GM21717 (cell line): ENCODE data around the gene GCHFR.

ENCODE experiments used
- ATAC-seq: cut with Tn5 transposase; IDR thresholded peaks from one replicate; pipeline ENCODE4 v1.9.1; 2021; ENCODE audit warnings: mild to moderate bottlenecking, moderate library complexity; ENCODE audit not compliant: unreplicated experiment

The GCHFR gene

DNA sequence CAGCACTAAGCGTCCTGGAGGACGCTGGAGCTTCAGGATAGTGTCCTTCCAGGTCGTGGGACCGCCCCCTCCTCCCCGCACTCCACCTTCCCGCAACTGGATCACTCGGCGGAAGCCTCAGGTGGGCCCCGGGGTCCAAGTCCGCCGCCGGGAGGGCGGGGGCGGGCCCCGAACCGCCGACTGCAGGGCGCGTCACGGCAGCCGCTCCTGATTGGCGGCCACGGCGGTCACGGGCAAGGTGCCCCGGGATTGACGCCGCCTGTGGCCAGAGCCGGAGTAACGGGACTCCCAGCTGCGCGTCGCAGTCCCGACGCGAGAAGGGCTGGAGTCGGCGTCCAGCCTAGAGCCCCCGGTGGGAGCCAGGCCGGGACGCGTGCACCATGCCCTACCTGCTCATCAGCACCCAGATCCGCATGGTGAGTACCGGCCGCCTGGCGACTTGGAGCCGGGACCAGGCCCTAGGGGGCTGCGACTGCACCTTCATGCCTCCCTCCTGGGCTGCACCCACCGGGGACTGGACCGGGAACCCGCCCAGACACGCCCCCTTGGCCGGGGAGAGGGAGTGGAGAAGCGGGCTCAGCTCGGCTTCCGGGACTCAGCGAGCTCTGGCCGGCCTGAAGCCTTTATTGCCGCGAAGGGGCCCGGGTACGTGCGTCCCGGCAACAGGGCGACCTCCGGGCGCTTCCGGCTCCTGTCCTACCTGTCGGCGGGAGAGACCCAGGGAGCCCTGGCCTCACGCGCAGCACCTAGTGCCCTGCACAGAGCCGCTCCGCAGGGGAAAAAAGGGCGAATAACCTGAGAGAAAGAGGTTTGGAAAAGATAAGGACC lies at the start of gene GCHFR:
TSS of gene GCHFR (plus strand) at position 268 of the 828 bp plus-strand sequence. CDS start at position 381, 113 bp downstream.
- peak; percentile 47 for ATAC-seq

GRCh38 chr15:40714144-40714543 lies 49.7 kb upstream of the GCHFR start:
- no peak for ATAC-seq

- no peak for ATAC-seq
These were observed 47.7 kb upstream of the GCHFR start for GRCh38 chr15:40716165-40716564.

DNA sequence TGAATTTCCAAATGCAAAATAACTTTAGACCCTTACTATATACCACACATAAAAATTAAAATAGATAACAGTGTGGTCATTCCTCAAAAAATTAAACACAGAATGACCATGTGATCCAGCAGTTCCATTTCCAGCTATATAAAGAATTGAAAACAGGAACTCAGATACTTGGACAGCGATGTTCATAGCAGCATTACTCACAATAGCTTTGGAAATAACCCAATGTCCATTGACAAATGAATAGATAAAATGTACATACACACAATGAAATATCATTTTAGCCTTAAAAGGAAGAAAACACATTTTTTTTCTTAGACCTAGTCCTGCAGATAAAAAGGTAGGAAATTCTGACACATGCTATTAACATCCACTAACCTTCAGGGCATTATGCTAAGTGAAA lies 42.2 kb upstream of the GCHFR start:
- ATAC-seq: no peak

- ATAC-seq: no peak
These were observed 41.5 kb upstream of the GCHFR start for GRCh38 chr15:40722354-40722753.

DNA sequence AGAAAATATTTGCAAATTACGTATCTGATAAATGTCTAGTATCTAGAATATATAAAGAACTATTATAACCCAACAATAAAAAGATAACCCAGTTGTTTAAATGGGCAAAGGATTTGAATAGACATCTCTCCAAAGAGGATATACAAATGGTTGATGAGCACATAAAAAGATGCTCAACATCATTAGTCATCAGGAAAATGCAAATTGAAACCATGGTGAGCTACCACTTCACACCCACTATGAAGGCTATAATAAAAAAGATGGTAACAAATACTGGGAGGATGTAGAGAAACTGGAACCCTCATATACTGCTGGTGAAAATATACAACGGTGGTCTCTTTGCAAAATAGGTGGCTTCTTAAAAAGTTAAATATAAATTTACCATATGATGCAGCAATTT lies 40.9 kb upstream of the GCHFR start:
- no peak for ATAC-seq

DNA sequence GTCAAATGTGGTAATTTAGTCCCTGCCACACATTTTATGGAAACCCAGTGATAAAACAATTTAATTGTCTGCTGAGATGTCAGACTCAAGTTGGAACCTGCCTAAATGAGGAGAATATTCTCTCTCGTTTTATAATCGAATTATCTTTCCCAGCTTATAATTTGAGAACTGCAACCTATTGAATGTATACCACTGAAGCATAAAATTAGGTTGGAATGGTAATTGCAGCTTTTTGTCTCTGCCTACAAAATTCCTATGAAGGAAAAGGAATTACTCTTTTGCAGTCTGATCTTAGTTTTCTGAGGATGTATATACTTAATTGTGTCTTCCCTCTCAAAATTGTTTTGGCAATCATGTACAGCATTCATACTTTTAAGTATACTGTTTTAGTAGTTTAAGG lies 39.9 kb upstream of the GCHFR start:
- no peak for ATAC-seq

DNA sequence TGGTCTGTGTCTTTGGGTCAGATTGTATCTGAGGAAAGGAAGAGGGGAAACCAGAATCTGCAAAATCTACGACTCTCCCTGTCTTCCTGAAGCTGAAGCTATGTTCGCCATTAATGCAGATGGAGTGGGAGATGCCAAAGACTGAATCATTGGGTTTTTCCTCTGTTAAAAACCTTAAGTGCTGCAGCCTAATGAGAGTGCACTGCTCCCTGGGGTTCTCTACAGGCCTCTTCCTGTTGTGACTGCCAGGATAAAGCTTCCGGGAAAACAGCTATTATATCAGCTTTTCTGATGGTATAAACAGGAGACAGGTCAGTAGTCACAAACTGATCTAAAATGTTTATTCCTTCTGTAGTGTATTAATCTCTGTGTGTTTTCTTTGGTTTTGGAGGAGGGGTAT lies 32.8 kb upstream of the GCHFR start:
- no peak for ATAC-seq

- ATAC-seq: no peak
These were observed 27.3 kb upstream of the GCHFR start for GRCh38 chr15:40736575-40736974.

GRCh38 chr15:40737048-40737447 lies 26.8 kb upstream of the GCHFR start:
- no peak for ATAC-seq

- no peak for ATAC-seq
These were observed 24.8 kb upstream of the GCHFR start for GRCh38 chr15:40739047-40739446.

DNA sequence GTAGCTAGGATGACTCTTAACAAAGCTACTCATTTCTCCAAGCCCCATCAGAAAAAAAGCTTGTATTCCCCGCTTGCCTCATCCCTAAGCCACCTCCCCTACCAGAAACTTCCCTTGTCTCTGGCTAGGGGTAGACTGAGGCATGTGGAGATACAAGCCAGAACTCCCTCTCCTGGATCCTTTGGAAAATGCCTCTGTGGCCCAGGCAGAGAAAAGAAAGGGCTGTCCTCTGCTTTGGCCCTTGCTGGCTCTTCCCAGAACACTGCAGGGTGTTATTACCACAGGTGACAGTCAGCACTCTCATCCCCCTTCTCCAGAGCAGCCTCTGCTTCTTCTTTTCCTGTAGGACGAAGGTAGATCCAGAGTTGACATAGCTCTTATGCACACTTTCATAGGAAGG lies 24.0 kb upstream of the GCHFR start:
- no peak for ATAC-seq

DNA sequence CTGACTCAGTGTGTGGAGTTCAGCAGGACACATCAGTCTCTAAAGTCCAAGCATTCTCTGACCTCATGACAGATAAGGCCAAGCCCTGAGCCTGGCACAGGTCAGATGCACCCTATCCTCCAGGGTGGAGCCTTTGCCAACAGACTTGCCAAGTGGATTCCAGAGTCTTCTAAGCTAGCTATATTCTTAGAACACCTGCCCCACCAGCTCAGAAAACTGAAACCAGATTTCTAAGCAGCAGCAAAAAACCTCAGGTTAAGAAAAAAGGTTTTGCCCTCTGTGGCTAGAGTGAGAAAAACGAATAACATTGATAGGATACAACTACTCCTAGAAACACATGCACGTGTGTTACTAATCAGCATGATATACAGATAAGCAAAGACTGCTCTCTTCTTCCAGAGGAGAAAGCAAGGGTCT lies 20.4 kb upstream of the GCHFR start:
- no peak for ATAC-seq

DNA sequence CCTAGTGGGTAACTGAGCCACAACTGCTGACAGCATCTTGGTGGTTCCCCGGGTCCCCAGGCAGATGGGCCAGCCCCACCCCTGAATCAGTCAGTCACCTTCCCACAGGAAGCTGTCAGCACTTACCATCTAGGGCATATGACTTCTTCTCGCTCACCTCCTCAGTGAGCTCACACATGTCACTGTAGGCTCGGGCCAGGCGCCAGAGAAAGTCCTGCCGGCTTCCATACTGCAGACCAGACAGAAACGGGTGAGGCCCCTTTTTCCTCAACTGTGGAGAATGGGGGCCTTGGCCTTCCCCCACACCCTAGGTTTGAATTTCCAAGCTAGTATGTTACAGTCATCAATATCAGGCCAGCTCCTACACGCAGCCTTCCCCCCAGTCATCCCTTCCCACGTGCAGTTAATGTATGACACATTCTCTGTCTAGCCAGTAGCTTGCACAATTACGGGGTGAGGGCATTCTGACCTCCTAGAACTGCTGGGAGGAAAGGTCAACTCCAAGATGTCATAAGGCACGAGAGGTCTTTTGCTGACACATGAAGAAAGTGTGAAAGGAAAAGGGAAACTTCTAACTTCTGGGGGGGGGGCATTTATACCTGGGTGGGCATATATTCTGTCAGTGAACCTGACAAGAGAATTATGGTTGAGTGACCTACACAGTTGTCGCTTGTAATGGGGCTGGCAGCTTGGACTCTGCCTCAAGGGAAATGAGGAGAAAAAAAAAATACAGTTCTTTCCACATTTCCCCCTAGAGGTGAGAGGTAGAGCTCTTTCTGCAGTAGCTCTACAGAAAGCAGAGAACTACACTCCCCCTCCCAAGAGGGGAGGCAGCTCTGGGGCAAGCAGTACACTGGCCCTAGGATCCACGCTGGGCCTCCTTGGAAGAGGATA lies 19.7 kb upstream of the GCHFR start:
- no peak for ATAC-seq

GRCh38 chr15:40744815-40745152 lies 19.1 kb upstream of the GCHFR start:
- ATAC-seq: no peak

GRCh38 chr15:40746916-40747418 lies 16.9 kb upstream of the GCHFR start:
- ATAC-seq: no peak

DNA sequence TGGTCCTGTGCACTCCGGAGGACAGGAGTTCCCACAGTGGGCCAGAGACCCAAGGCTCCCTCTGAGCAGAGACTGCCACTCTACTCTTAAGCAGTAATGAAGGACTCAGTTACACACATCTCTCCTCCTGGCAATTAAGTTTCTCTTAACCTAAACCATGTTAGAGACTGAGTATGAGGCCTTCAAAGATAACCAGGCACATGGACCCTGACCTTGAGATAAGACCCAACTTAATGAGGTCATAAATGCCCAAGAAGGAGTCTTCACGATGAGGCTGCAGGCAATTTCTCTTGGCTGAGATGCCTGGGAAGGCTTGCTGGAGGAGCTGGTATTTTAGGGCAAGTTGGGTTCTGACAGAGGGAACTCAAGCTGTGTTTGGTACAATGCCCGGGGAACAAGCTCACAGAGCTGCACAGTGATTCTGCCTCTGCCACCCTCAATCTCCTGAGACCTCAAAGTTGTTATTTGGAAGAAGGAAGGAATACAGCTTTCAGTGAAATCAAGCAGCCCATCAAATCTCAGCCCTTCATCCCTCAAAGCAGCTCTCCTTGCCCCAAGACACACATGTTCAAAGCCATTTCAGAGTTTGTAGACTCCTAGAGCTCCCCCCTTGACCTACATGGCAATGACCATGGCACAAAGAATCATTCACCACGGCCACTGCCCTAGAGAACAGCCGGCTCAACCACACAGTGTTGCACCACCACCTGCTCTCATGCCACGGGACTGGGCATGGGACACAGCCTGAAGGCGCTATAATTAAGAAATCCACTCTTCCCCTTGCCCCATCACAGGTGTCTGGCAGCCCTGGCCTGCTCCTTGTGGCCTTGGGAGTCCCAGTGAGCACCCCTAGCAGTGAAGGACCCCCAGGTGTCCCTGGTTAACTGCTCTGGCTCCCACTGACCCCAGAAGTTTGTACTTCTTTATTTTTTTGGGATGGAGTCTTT lies 15.9 kb upstream of the GCHFR start:
- no peak for ATAC-seq

DNA sequence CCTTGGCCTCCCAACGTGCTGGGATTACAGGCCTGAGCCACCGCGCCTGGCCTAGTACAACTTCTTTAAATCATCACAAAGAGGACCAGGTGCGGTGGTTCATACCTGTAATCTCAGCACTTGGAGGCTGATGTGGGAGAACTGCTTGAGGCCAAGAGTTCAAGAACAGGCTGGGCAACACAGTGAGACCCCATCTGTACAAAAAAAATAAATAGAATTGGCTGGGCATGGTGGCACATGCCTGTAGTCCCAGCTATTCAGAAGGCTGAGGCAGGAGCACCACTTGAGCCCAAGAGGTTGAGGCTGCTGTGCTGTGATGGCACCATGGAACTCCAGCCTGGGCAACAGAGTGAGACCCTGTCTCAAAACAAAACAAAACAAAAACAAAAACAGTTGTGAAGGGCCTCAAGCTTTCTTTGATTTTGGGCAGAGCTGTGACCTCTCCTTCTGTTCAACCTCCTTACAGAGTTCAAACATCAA lies 14.7 kb upstream of the GCHFR start:
- ATAC-seq: no peak

- ATAC-seq: no peak
These were observed 13.0 kb upstream of the GCHFR start for GRCh38 chr15:40750885-40751284.

DNA sequence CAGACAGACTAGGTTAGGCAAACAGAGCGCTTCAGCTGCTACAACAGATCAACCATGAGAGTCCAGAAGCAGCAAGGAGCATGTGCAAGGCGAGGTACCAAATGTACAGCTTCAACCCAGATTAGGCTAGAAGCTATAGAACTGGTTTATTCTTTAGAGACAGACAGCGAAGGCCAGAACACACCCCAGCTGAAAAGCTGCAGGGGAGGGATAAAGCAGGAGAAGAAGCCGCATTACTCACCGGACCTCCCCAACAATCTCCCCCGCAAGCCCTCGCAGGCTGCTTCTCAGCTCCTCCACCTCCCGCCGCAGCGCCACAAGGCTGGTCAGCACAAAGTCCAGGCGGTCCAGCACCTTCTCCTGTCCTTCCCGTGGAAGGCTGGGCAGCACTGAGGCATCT lies 12.1 kb upstream of the GCHFR start:
- no peak for ATAC-seq

DNA sequence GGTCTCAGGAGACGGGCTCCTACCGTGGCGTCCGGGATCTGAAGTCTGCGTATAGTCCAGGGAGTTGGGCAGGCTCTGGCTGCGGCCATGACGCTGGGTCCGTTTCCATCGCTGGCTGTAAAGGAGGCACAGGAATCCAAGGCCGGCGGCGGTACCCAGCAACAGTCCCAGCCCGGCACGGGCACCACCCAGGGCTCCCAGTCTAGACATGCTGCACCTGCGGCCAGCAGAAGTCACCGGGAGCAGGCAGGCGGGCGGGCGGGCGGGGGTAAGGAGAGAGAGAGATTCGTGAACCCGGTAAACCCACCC lies 9.3 kb upstream of the GCHFR start:
- ATAC-seq: no peak
